ENCODE results near the gene DIS3L2.
"Not testable (repeated sequence)": the region's sequence is repeated elsewhere in the genome, so short reads cannot be mapped to it uniquely, and the experiment has no call there.

DIS3L2 gene

GRCh38 chr2:232299927-232300674 lies 338.6 kb downstream of the DIS3L2 start:
- DNase-seq, result no peak

DNA sequence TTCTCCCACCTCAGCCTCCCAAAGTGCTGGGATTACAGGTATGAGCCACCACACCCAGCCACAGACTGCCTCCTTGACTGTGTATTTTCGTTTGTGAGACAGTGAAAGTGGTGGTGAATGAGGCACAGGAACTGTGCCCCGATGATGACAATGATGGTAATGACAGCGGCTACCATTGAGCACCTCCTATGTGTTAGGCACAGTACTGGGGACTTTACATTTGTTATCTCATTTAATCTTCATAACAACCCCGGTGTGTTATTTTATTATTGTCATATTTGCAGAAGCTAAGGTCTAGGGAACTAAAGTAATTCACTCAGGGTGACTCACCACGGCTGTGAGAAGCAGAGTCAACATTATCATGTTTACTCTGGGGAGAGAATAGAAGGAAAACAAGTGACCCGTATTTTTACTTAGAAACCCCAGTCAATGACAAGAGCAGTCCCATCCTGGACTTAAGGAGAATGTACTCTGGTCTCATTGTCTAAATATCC lies 339.4 kb downstream of the DIS3L2 start:
- no peak for DNase-seq

DNA sequence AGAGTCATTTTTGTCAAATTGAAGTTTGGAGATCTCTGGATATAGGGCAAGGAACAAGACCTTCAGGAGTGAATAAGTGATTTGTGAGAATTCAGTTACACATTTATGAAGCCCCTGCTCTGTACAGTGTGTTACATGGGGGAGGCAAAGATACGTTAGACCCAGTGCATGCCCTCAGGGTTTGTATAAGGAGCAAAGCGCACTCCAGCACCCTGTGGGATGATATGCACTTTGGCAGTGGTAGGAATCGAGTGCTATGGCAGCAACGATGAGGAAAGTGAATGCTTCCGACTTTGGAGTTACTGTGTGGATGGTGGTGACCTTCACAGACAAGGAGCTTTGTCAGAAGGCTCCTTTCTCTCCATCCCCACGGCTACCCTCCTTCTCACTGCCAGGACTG lies 342.7 kb downstream of the DIS3L2 start:
- DNase-seq, result no peak

DNA sequence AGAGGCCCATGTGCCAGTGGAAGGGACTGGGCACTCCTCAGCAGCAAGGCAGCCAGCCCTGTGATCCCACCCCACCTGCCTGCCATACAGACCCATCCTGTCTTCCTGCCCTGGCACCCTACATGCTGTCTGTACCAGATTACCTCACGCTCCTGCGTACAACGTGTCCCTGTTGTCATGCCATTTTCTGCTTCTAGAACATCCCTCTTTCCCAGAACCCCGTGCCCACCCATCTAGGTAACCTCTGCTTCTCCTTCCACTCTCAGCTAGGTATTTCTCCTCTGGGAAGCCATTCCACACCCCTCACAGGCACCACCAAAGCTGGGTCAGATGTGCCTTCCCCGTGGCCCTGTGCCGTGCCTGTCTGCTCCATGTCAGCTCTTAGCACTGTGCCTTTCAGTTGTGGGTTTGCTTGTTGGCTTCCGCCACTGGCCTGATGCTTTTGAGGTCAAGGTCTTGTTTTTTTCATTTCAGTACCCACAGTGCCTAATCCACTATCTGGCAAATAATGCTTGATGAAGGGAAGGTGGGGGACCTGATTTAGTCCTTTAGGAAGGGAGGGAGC lies 345.3 kb downstream of the DIS3L2 start:
- DNase-seq, result no peak

GRCh38 chr2:232307854-232308253 lies 346.3 kb downstream of the DIS3L2 start:
- no peak for DNase-seq

DNA sequence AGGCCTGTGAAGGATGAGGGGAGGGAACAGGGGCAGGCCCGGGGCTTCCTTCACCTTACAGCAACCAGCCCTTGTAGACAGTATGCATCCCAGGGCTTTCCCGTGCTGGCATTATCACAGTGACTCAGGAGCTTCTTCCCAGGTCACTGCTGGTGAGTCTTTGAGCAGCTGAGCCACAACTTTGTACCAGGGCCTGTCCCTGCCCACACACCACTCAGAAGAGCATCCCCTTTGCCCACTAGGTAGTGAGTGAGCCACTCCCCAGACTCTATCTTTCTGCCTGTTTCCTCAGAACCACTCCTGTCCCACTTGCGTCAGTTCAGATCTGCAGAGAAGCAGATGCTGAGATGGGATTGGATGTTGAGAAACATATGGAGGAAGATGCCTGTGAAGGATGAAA lies 347.5 kb downstream of the DIS3L2 start:
- DNase-seq, result no peak

GRCh38 chr2:232309592-232309991 lies 348.1 kb downstream of the DIS3L2 start:
- no peak for DNase-seq

- DNase-seq, result no peak
Measured at GRCh38 chr2:232310121-232310520, 348.6 kb downstream of the DIS3L2 start.

- DNase-seq, result no peak
Measured at GRCh38 chr2:232310696-232311095, 349.2 kb downstream of the DIS3L2 start.

DNA sequence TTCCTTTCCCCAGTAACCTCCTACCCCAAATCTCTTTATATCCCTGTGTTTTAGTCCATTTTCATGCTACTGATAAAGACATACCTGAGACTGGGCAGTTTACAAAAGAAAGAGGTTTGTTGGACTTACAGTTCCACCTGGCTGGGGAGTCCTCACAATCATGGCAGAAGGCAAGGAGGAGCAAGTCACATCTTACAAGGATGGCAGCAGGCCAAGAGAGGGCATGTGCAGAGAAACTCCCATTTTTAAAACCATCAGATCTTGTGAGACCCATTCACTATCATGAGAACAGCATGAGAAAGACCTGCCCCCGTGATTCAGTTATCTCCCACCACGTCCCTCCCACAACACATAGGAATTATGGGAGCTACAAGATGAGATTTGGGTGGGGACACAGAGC lies 352.1 kb downstream of the DIS3L2 start:
- not testable (repeated sequence) for DNase-seq

- peak; percentile 85 for DNase-seq
Measured at GRCh38 chr2:232315049-232315922, 353.8 kb downstream of the DIS3L2 start.

DNA sequence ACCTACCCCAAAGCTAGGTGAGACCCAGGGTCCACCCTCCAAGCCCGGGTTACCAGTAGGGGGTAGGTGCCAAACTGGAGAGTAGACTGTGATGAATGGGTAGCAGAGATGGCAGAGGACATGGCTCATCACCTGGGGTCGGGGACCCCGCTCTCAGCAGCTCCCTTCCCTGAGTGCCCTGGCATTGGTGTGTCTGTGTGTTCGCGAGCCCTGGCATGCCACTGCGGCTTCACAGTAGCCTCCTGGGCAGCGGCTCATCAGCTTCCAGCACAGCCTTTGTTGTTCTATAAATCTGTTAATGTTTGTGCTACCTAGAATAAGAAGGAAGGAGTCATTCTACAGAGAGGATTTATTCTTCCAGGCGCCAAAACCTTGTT lies 354.4 kb downstream of the DIS3L2 start:
- no peak for DNase-seq

DNA sequence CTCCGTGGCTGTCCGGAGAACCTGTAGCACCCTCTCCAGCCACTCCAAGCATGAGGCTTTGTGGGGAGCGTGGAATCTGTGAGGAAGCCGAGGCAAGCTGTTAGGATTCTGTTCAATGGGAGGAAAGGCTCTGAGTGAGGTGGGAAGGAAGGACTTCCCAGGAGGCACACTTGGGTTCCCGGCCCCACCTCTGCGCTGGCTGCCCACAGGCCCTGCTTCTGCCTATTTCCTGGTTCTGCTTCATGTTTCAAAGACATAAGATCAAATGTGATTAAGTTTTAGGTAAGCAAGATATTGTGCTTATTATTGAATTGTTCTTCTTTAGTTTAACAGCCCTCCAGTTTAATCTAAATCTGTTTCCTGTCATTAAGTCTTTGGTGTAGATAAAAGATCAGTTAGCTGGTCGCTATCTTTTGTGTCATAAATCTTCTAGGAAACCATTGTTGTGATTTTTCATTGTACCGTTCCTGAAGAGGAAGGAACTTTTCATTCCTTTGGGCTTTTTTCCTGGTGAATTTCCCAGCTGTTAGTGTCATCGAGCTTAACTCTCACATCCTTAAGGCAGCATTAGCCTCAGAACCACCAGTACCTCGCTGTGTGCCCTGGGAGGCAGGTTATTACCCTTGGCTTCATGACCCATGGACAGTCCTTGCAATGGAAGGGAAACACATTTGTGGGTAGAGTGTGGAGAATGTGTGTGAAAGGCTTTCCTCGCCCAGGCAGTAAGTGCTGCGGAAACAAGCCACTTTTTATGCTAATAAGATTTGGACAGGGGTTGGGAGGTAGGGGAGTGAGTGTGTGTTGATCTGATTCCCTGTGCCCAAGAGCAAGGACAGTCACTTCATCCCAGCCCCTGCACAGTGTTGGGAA lies 355.2 kb downstream of the DIS3L2 start:
- DNase-seq, result no peak

- DNase-seq, result no peak
Measured at GRCh38 chr2:232318169-232318855, 356.8 kb downstream of the DIS3L2 start.

DNA sequence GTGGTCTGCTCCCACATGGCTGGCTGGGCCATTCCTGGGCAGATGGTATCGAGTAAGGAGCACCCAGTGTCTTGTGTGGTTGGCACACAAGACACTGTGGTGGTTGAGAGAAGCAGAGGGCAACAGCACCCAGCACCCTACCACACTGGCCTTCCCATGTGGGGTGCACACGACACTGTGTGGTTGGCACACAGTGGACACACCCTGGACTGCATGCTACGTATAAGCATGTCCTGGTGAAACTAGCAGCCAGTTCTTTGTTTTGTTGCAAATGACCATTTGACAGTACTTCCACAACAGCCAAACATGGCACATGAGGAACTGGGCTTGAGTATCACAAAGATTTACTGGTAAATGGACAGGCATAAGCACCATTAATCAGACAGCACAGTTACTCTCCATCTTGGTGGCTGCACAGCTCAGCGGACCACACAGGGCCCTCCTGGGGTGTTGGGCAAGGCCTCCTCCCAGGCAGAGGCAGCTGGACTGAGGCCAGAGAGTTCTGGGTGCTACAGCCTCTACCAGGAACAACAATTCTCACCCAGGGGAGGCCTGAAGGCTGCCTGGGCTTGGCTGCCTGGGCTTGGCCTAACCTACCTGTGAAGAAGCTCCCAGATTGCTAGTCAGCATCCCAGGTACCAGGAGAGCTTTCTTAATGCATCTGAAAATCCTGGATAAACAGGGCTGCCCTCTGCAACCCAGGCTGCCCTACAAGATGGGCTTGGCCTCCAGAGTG lies 357.7 kb downstream of the DIS3L2 start:
- no peak for DNase-seq

- DNase-seq, result no peak
Measured at GRCh38 chr2:232319803-232320442, 358.4 kb downstream of the DIS3L2 start.

DNA sequence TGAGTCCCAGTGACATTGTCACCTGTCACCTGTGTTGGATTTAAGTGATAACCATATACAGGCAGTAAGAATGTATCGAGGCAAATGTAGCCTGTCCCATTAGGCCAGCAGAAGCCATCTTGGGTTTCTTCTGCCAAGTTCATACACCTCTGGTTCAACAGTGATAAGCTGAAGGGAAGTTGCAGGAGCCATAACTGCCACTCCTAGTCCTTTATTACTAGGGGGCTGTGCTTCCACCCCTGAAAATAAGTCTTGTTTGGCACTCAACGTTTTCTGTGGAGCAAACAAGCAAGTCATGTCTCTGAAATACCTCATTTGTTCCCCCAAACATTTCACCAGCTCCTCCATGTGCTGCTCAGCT lies 358.9 kb downstream of the DIS3L2 start:
- DNase-seq, result no peak

GRCh38 chr2:232321156-232321816 lies 359.8 kb downstream of the DIS3L2 start:
- DNase-seq, result no peak

GRCh38 chr2:232321817-232322559 lies 360.5 kb downstream of the DIS3L2 start:
- DNase-seq, result no peak

All from fibroblast of skin of abdomen (primary cell).